NCI-H748 (cell line): ENCODE measurements around the gene JMJD7.

Experiments
- DNase-seq: peaks from one replicate; lab custom pipeline; 2025; ENCODE audit not compliant: unreplicated experiment; lab: John Stamatoyannopoulos, UW

The JMJD7 gene

DNA sequence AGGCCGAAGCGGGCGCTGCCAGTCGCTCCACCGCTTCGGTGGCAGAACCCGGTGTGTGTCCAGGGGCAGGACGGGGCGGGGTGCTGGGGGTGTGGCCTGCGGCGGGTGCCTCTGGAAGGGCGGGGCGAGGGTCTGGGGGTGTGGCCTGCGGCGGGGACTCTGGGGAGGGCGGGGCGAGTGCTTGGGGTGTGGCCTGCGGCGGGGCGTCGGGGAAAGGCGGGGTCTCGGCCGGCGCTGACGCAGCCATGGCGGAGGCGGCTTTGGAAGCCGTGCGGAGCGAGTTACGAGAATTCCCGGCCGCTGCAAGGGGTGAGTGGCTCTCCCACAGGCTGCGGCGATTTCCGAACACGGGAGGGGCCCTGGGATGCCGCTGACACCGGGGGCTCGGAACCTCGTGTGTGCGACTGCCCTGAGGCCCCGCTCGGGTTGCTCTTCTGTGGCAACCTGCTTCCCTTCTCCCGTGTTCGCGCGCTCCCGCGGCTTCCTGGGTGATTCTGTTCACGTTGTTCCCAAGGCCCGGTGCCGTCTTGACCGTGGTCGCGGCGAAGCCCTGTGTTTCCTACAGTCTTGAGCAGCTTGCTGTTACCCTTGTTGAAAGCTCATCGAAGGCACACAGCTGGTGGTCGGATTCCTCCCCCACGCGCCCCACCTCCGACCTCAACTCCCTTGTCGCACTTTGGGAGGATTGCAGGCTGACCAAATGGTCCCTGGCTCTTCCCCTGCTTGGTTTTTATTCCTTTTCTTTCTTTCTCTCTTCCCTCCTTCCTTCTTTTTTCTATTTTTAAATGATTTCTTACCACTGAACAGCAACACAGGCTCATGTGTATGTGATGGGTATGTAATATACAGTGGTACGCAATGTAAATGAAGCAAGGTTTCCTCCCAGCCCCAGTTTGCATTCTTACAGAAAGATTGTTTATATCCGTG, at the start of gene JMJD7:
Gene JMJD7 (plus strand): TSS at position 213 of the 927 bp plus-strand sequence. CDS start 33 bp downstream, at position 246.
- peak; percentile 77 for DNase-seq

DNA sequence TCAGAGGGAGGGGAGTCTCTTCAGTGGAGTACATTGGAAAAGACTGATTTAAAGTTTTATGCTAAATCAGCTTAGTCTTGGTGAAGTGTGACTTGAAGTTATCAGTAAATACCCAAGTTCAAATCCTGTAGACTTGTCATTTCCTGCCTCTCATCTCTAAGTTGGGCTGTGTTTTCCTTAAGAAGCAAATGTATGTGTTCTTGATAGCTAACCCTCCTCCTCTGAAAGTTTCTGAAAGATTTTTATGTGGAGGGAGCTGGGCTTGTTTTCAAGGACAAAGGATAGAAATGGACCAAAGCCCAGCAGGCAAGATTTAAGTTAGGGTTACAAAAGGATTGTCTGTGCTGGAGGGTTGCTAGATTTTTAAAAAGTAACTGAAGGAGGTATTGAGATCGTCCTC, 49.4 kb upstream of the JMJD7 start:
- DNase-seq = no peak

DNA sequence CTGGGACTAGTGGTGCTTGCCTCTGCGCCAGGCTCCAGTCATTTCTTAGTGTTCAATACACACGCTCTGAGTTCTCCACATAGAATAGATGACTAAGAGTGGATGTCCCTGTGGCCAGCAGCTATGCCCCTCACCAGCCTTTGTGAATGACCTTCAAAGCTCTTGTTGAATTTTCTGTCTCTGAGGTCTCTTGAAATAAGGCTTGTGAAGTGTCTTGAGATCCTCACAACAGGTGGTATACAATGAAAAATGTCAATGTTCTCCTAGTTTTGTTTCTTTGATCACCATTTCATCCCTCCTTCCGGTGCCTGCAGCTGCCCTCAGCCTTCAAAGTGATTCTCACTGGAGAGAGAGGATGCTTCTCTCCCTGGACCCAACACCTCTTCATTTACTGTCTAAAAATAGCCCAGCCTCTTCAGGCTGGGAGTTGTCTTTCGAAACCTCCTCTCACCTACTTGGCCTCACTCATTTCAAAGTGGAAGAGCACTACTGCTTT, 48.2 kb upstream of the JMJD7 start:
- DNase-seq = no peak

- no peak for DNase-seq
Observed at GRCh38 chr15:41780266-41780665, 47.6 kb upstream of the JMJD7 start.

GRCh38 chr15:41780727-41781126, 47.2 kb upstream of the JMJD7 start:
- no peak for DNase-seq

GRCh38 chr15:41782371-41783282, 45.3 kb upstream of the JMJD7 start:
- no peak for DNase-seq

- DNase-seq = no peak
Observed at GRCh38 chr15:41783296-41783695, 44.6 kb upstream of the JMJD7 start.

DNA sequence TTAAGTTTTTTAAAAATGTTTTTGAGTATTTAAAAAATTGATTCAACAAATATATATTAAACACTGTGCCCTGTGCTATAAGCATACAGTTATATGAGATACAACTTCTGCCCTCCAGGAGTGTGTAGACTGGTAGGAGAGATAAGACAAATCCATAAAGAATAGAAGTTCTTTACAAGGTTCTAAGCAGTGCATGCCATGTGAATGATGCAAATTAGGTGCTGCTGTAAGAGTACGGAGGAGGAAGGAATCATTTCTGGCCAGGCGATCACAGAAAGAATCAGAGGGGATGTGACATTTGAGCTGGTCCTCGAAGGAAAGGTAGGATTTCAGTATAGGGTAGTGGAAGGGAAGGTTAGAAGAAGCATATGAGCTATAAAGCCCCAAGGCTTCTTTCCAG, 39.6 kb upstream of the JMJD7 start:
- DNase-seq = no peak

GRCh38 chr15:41789236-41789635, 38.7 kb upstream of the JMJD7 start:
- DNase-seq = no peak

DNA sequence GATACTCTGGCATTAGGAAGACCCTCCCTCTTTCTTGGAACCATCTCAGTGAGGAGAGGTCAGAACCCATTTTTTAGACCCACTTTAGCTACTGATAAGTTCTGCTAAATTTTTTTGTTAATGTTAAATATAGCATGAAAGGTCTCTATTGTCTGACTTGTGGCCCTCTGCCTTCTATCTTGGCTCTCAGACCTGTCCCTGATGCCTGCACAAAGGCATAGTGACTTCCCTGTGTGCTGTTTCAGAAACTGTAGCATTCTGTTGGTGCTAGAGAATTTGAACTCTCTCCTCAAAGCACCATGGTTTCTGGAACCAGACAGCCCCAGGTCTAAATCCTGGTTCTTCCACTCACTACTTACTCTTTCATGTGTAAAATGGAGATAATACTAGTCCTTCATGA, 38.2 kb upstream of the JMJD7 start:
- no peak for DNase-seq

GRCh38 chr15:41790169-41790568, 37.7 kb upstream of the JMJD7 start:
- DNase-seq = no peak

DNA sequence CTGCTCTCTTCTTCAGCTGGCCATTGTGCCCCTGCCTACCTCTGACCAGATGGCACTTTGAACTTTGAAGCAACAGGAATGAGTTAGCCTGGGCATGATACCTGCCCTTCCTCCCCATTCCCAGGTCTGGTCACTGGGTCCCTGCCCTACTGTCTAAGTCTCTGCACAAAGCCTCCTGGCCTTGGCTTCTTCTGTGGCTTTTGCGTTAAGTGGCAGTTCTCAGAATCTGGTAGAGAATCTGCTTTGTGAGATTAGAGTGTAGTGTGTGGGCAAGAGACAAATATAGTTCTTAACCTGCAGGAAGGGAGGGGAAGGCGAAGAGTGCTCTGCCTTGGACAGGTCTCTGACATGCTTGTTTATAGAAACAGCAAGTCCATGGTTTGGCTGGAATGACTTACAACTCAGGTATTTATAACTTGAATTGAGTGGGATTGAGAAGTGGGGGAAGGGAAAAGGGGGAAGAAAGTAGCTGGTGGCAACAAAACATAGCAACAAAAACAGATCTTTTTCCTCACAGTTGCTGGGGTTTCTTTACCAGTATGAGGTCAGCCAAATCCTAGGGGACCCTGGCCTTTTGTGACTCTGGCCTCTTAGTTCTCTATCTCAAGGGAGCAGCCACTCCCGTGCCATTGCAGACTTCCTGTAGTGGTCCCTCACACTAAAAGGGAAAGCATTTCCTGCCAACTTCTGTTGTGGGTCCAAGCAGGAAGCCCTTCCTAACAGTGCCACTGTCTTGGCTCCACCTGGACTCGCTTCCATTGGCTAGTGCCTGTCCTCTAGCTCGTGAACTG, 36.9 kb upstream of the JMJD7 start:
- no peak for DNase-seq

GRCh38 chr15:41791547-41791937, 36.4 kb upstream of the JMJD7 start:
- DNase-seq = no peak

DNA sequence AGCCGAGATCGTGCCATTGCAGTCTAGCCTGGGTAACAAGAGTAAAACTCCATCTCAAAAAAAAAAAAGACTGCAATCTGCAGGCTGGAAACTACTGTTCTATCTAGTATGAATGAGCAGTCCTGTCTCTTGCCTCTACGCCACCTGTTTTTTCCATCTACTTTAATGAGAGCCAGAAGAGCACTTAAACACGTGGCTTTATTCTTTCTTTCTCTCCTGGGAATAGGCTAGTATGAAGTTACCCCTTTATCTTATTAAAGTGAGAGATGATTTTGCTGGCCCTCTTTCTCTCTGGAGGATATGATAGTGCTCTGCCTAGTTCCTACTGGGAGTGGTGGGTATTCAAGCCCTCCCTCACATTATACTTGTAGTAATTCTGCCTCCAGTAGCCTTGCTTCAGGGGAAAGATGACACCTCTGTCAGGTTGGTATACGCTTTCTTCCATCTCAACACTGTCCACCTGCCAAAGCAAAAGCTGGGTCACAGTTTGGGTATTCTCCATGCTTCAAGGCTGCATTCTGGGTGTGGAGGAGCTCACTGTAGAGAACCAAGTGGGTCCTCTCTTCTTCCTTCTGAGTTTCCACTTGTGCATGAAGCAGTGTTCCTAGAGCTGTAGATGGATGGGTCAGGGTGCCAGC, 35.8 kb upstream of the JMJD7 start:
- DNase-seq = no peak

DNA sequence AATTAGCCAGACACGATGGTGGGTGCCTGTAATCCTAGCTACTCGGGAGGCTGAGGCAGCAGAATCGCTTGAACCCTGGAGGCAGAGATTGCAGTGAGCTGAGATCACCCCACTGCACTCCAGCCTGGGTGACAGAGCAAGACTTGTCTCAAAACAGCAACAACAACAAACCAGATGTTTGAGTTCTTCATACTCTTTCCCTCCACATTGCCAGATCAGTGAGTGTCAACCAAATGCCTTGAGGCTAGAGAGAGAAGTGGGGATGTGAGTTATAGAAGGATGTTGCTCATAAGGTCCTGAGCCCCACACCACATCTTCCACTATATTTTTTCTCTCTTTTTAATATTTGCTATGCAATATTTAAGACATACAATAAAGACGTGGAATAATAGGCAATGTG, 33.8 kb upstream of the JMJD7 start:
- DNase-seq = no peak

DNA sequence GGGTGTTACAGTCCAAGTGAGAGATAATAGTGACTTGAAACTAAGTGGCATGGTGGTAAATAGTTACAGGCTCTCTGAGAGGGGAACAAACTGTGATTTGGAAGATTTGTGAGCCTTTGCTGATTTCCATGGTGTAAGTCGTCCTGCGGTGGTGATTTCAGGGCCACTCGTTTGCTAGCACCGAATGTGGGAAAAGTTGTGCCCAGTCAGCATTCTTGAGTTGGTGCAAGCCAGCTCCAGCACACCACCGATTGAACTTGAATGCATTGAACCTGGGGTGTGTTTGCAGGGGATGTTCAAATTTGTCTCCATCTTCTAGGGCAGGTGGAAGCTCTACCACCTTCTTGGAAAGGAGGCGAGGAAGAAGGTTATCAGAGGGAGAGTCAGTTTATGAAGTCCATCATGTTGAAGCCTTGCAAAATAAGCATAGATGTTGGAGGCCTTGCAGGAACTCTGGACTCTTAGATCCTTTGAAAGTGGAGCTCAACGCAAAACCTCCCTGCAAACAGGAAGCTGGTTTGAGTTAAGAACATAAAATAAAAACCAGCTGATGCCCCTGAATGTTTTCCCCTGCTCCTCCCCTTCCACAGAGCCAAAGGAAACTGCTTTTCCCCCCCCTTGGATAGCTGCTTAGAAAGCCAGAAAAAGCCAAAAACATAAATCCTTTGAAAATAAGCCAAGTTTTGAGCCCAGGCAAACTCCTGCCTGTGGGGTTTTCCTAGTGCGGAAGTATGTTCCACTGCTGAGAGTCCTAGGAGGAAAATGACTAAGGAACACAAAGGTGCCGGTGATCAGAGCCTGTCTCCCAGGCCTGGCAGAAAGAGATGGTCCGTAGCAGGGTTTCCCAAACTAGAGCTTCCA, 31.7 kb upstream of the JMJD7 start:
- no peak for DNase-seq

GRCh38 chr15:41797201-41797944, 30.5 kb upstream of the JMJD7 start:
- DNase-seq = no peak

- DNase-seq = no peak
Observed at GRCh38 chr15:41798607-41799487, 29.0 kb upstream of the JMJD7 start.
